C4-2B (cell line): ENCODE measurements around the gene BABAM2.

ENCODE experiments used
- ZFX ChIP-seq: fragments of 450-650 bp; IDR thresholded peaks from 2 replicates; pipeline ENCODE4 v1.6.1; 2017
- TF ChIP-seq, protein P1 (sequence below): fragments of 450-650 bp; conservative IDR thresholded peaks from 2 replicates; pipeline ENCODE4 v1.5.1; 2017; ENCODE audit warnings: mild to moderate bottlenecking

DNA sequence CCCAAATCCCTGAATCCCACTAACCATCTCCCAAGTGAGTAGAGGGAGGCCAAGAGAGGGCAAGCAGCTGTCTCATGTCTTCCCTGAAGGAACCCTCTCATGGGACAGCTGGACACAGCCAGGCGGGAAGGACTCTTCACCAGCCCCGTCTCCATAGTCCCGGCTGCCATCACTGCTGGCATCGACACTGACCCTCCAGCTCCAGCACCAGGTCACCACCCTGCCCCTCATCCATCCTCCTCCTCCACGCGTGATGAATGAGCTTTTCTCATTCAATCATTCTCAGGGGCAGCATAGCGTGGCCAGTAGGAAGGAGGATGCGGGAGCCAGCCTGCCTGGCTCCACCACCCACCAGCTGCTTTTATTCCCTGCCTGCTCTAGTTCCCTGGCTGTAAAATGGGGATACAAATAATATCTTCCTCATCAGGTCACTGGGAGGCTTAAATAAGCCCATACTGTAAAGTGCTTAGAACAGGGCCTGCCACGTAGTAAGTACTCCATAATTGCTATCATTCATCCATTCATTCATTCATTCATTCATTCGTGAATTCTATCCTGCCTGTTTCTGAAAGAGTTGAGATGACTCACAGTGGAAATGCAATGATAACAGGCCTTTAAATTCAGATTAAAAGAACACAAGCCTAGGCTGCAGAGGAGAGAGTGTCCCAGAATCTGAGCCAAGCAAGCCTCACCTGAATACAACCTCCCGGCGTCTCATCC, 471.6 kb downstream of the BABAM2 start:
- TF ChIP-seq, protein P1, sequence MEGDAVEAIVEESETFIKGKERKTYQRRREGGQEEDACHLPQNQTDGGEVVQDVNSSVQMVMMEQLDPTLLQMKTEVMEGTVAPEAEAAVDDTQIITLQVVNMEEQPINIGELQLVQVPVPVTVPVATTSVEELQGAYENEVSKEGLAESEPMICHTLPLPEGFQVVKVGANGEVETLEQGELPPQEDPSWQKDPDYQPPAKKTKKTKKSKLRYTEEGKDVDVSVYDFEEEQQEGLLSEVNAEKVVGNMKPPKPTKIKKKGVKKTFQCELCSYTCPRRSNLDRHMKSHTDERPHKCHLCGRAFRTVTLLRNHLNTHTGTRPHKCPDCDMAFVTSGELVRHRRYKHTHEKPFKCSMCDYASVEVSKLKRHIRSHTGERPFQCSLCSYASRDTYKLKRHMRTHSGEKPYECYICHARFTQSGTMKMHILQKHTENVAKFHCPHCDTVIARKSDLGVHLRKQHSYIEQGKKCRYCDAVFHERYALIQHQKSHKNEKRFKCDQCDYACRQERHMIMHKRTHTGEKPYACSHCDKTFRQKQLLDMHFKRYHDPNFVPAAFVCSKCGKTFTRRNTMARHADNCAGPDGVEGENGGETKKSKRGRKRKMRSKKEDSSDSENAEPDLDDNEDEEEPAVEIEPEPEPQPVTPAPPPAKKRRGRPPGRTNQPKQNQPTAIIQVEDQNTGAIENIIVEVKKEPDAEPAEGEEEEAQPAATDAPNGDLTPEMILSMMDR, result no peak
- no peak for TF ChIP-seq ZFX
